ENCODE results near the gene FGF3. TPM values are rescaled to one million over a fixed set of nuclear protein-coding genes. Genes with fewer than 3 reads are reported as not detected.

FGF3 gene
- polyA plus RNA-seq, 1 donor from 2014 or later, result 3.7 TPM

- Histone ChIP-seq H3K27ac (ENCODE audit: low read length) (no peak overlapping the region), H2AFZ (ENCODE audit: low read depth, low read length) (no peak overlapping the region)
Measured at GRCh38 chr11:69821511-69822040, 2.4 kb upstream of the FGF3 start.

GRCh38 chr11:69820441-69820840 is 1.2 kb upstream of the FGF3 start:
- Histone ChIP-seq H3K4me2 (ENCODE audit: low read length) (no peak overlapping the region), H2AFZ (ENCODE audit: low read depth, low read length) (no peak overlapping the region), H4K20me1 (ENCODE audit: insufficient read depth) (no peaks in the 10 kb centered on the region), H3K9me3 (ENCODE audit: low read length) (no peaks in the 10 kb centered on the region), H3K4me3 (ENCODE audit: low read length) (no peak overlapping the region), H3K9ac (ENCODE audit: low read length) (no peak overlapping the region), H3K79me2 (replicated peaks; ENCODE audit: insufficient read depth, low read length) (peaks cover 4% of the 10 kb centered on the region), H3K27ac (ENCODE audit: low read length) (no peak overlapping the region), H3K27me3 (ENCODE audit: insufficient read depth, low read depth, low read length) (peaks cover 64% of the 10 kb centered on the region), H3K9me2 (ENCODE audit: insufficient read depth, low read length) (no peaks in the 10 kb centered on the region), H3K36me3 (ENCODE audit: insufficient read depth, low read length) (no peaks in the 10 kb centered on the region), H3F3A (ENCODE audit: insufficient read depth, low read length, poor library complexity, severe bottlenecking) (no peaks in the 10 kb centered on the region)
- no peak for TF ChIP-seq MXI1 (conservative IDR thresholded peaks at IDR 0.05; ENCODE audit: poor library complexity, severe bottlenecking)
- TF ChIP-seq EZH2 (IDR thresholded peaks at IDR 0.05; ENCODE audit: borderline replicate concordance, insufficient read depth, low read length, poor library complexity, severe bottlenecking), result no peak
- TF ChIP-seq CTCF (IDR thresholded peaks at IDR 0.05; ENCODE audit: poor library complexity, severe bottlenecking), result no peak
- no peak for TF ChIP-seq SMC3 (conservative IDR thresholded peaks at IDR 0.05; ENCODE audit: poor library complexity)
- no peak for TF ChIP-seq RAD21 (conservative IDR thresholded peaks at IDR 0.05)
- TF ChIP-seq TAF1 (IDR thresholded peaks at IDR 0.05; ENCODE audit: low read depth), result no peak
- TF ChIP-seq, protein P1, sequence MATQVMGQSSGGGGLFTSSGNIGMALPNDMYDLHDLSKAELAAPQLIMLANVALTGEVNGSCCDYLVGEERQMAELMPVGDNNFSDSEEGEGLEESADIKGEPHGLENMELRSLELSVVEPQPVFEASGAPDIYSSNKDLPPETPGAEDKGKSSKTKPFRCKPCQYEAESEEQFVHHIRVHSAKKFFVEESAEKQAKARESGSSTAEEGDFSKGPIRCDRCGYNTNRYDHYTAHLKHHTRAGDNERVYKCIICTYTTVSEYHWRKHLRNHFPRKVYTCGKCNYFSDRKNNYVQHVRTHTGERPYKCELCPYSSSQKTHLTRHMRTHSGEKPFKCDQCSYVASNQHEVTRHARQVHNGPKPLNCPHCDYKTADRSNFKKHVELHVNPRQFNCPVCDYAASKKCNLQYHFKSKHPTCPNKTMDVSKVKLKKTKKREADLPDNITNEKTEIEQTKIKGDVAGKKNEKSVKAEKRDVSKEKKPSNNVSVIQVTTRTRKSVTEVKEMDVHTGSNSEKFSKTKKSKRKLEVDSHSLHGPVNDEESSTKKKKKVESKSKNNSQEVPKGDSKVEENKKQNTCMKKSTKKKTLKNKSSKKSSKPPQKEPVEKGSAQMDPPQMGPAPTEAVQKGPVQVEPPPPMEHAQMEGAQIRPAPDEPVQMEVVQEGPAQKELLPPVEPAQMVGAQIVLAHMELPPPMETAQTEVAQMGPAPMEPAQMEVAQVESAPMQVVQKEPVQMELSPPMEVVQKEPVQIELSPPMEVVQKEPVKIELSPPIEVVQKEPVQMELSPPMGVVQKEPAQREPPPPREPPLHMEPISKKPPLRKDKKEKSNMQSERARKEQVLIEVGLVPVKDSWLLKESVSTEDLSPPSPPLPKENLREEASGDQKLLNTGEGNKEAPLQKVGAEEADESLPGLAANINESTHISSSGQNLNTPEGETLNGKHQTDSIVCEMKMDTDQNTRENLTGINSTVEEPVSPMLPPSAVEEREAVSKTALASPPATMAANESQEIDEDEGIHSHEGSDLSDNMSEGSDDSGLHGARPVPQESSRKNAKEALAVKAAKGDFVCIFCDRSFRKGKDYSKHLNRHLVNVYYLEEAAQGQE (IDR thresholded peaks at IDR 0.05; ENCODE audit: borderline replicate concordance), result no peak
- no peak for TF ChIP-seq EP300 (conservative IDR thresholded peaks at IDR 0.05; ENCODE audit: poor library complexity, severe bottlenecking)
- TF ChIP-seq POLR2AphosphoS5 (IDR thresholded peaks at IDR 0.05), result no peak

More at GRCh38 chr11:69821511-69822040, 2.4 kb upstream of the FGF3 start:
- Histone ChIP-seq H3K9ac (ENCODE audit: low read length) (no peak overlapping the region), H3K79me2 (replicated peaks; ENCODE audit: insufficient read depth, low read length) (peaks cover under 1% of the 10 kb centered on the region), H3F3A (ENCODE audit: insufficient read depth, low read length, poor library complexity, severe bottlenecking) (no peaks in the 10 kb centered on the region), H4K20me1 (ENCODE audit: insufficient read depth) (no peaks in the 10 kb centered on the region), H3K4me3 (ENCODE audit: low read length) (no peak overlapping the region), H3K36me3 (ENCODE audit: insufficient read depth, low read length) (no peaks in the 10 kb centered on the region), H3K27me3 (ENCODE audit: insufficient read depth, low read depth, low read length) (peaks cover 55% of the 10 kb centered on the region), H3K4me2 (ENCODE audit: low read length) (no peak overlapping the region), H3K9me2 (ENCODE audit: insufficient read depth, low read length) (no peaks in the 10 kb centered on the region), H3K9me3 (ENCODE audit: low read length) (no peaks in the 10 kb centered on the region)
- TF ChIP-seq SMC3 (conservative IDR thresholded peaks at IDR 0.05; ENCODE audit: poor library complexity), result no peak
- no peak for TF ChIP-seq EP300 (conservative IDR thresholded peaks at IDR 0.05; ENCODE audit: poor library complexity, severe bottlenecking)
- no peak for TF ChIP-seq CTCF (IDR thresholded peaks at IDR 0.05; ENCODE audit: poor library complexity, severe bottlenecking)
- TF ChIP-seq, protein P1 (IDR thresholded peaks at IDR 0.05; ENCODE audit: borderline replicate concordance), result no peak
- no peak for TF ChIP-seq POLR2AphosphoS5 (IDR thresholded peaks at IDR 0.05)

All from neural cell (in vitro differentiated cells).